ENCODE results near the gene GJA5. TPM values are rescaled to one million over a fixed set of nuclear protein-coding genes. Genes with fewer than 3 reads are reported as not detected.
A peak's percentile ranks its signal among the peaks of the same experiment; 100 is the strongest.

GJA5 gene
- total RNA-seq, 1 experiment from 2014 or later: not detected

- intact Hi-C loops (cut with micrococcal nuclease): loop anchor here (1.0 kb wide), 1 partner anchor 166 kb away; no protein-coding TSS in a partner anchor
- no peak overlapping the region for H3K27ac ChIP-seq (ENCODE audit: low read depth, low read length)
- ChIA-PET RAD21 (ENCODE audit: low non-redundant PET in 1 of 2, low total read pairs in 2 of 2, uncharacterized antibody in 2 of 2, unreplicated experiment in 2 of 2) (interaction anchor here in 1 of 2 experiments (1.0 kb wide), 1 partner anchor 169 kb away, joined by 4 read pairs; no protein-coding TSS in a partner anchor), CTCF (interaction anchor here (1.1 to 4.4 kb wide), 3 partner anchors 162 to 169 kb away, joined by 4 to 41 read pairs (median 11); no protein-coding TSS in a partner anchor), POLR2A (no interaction called here)
- TF ChIP-seq TCF7L2 (IDR thresholded peaks at IDR 0.05; ENCODE audit: borderline replicate concordance, extremely low read depth, insufficient read depth, insufficient read length) (no peak), CTCF (IDR thresholded peaks at IDR 0.05 in 2 of 3, conservative IDR thresholded peaks at IDR 0.05 in 1 of 3; ENCODE audit: borderline replicate concordance in 1 of 3, insufficient read depth in 1 of 3, low read depth in 2 of 3, low read length in 2 of 3) (peak; percentile 62 to 73 (median 68)), RAD21 (IDR thresholded peaks at IDR 0.05; ENCODE audit: low read depth) (peak; percentile 88), ZBTB33 (IDR thresholded peaks at IDR 0.05; ENCODE audit: extremely low read depth, insufficient replicate concordance, low read length) (no peak)
- H3K9me2 ChIP-seq (ENCODE audit: insufficient read depth): no peaks in the 10 kb centered on the region
- no peaks in the 10 kb centered on the region for H3K27me3 ChIP-seq (ENCODE audit: insufficient read depth, low read length)
- peak; percentile 28 for DNase-seq (ENCODE audit: low read depth, low spot score)
- H3K4me3 ChIP-seq (replicated peaks in 1 of 2; ENCODE audit: low read depth in 1 of 2, low read length in 2 of 2): no peak overlapping the region
- no peaks in the 10 kb centered on the region for H3K79me2 ChIP-seq (ENCODE audit: insufficient read depth, low read length)
- no peak overlapping the region for H3K4me2 ChIP-seq (ENCODE audit: low read length)
- no peaks in the 10 kb centered on the region for H3K9me3 ChIP-seq (ENCODE audit: control insufficient read depth in 1 of 2, insufficient read depth in 1 of 2, low read depth in 1 of 2, low read length in 2 of 2)
- ATAC-seq: peak; percentile 92
- BruUV-seq (replicated peaks): no TSS peak
- H2AFZ ChIP-seq (ENCODE audit: low read depth, low read length, poor library complexity, severe bottlenecking): no peak overlapping the region
- no peak overlapping the region for H3K9ac ChIP-seq (ENCODE audit: low read length)
- H4K20me1 ChIP-seq (ENCODE audit: insufficient read depth): no peaks in the 10 kb centered on the region
- H3K4me1 ChIP-seq (ENCODE audit: control insufficient read depth in 1 of 2, insufficient read depth in 2 of 2, low read length in 2 of 2): no peaks in the 10 kb centered on the region
- H3K36me3 ChIP-seq (ENCODE audit: control insufficient read depth in 1 of 2, insufficient read depth in 2 of 2, low read length in 2 of 2): no peaks in the 10 kb centered on the region
Measured at GRCh38 chr1:147723691-147724323, 36.6 kb downstream of the GJA5 start.
